GM19395 (cell line): ENCODE data around the gene PCDHA13.
"Not testable (repeated sequence)": the region's sequence is repeated elsewhere in the genome, so short reads cannot be mapped to it uniquely, and the experiment has no call there.

ENCODE experiments used
- ATAC-seq: cut with Tn5 transposase; IDR thresholded peaks from one replicate; pipeline ENCODE4 v1.9.1; 2021; ENCODE audit warnings: mild to moderate bottlenecking, moderate library complexity; ENCODE audit not compliant: unreplicated experiment

Gene PCDHA13, protein sequence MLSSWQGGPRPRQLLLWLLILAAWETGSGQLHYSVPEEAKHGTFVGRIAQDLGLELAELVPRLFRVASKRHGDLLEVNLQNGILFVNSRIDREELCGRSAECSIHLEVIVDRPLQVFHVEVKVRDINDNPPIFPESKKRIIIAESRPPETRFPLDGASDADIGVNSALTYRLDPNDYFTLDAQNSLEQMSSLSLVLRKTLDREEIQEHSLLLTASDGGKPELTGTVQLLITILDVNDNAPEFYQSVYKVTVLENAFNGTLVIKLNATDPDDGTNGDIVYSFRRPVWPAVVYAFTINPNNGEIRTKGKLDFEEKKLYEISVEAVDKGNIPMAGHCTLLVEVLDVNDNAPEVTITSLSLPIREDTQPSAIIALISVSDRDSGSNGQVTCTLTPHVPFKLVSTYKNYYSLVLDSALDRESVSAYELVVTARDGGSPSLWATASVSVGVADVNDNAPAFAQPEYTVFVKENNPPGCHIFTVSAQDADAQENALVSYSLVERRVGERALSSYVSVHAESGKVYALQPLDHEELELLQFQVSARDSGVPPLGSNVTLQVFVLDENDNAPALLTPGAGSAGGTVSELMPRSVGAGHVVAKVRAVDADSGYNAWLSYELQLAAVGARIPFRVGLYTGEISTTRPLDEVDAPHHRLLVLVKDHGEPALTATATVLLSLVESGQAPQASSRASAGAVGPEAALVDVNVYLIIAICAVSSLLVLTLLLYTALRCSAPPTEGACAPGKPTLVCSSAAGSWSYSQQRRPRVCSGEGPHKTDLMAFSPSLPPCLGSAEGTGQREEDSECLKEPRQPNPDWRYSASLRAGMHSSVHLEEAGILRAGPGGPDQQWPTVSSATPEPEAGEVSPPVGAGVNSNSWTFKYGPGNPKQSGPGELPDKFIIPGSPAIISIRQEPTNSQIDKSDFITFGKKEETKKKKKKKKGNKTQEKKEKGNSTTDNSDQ

GRCh38 chr5:140881889-140882590, at the start of gene PCDHA13:
Gene PCDHA13 (plus strand): TSS chr5:140882124. CDS start chr5:140882269, 145 bp downstream.
- ATAC-seq = no peak

DNA sequence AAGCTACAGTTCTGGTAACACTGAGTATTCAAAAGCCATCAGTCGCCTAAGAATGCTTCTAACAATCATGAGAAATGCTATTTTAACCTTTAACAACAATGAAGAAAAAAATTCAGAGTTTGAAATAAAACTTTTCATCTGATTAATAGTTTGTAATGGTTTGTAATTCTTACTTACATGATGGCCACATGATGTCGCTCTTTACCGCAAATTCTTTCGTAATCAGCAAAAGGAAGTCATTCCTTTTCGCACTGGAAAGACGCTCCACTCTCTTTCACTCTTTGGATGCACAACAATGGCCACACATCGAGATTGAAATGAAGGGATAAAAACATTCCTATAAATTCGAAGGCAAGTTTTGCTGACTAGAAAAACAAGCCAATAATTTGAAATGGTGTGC, 47.9 kb upstream of the PCDHA13 start, which contains the start of gene PCDHA7:
Gene PCDHA7, plus strand, starts transcription at position 277 of the 400 bp plus-strand sequence. Its CDS starts 115 bp downstream, at position 392.
- no peak for ATAC-seq

DNA sequence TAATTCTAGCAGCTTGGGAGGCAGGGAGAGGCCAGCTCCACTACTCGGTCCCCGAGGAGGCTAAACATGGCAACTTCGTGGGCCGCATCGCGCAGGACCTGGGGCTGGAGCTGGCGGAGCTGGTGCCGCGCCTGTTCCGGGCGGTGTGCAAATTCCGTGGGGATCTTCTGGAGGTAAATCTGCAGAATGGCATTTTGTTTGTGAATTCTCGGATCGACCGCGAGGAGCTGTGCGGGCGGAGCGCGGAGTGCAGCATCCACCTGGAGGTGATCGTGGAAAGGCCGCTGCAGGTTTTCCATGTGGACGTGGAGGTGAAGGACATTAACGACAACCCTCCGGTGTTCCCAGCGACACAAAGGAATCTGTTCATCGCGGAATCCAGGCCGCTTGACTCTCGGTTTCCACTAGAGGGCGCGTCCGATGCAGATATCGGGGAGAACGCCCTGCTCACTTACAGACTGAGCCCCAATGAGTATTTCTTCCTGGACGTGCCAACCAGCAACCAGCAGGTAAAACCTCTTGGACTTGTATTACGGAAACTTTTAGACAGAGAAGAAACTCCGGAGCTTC, 47.4 kb upstream of the PCDHA13 start:
- ATAC-seq = not testable (repeated sequence)

DNA sequence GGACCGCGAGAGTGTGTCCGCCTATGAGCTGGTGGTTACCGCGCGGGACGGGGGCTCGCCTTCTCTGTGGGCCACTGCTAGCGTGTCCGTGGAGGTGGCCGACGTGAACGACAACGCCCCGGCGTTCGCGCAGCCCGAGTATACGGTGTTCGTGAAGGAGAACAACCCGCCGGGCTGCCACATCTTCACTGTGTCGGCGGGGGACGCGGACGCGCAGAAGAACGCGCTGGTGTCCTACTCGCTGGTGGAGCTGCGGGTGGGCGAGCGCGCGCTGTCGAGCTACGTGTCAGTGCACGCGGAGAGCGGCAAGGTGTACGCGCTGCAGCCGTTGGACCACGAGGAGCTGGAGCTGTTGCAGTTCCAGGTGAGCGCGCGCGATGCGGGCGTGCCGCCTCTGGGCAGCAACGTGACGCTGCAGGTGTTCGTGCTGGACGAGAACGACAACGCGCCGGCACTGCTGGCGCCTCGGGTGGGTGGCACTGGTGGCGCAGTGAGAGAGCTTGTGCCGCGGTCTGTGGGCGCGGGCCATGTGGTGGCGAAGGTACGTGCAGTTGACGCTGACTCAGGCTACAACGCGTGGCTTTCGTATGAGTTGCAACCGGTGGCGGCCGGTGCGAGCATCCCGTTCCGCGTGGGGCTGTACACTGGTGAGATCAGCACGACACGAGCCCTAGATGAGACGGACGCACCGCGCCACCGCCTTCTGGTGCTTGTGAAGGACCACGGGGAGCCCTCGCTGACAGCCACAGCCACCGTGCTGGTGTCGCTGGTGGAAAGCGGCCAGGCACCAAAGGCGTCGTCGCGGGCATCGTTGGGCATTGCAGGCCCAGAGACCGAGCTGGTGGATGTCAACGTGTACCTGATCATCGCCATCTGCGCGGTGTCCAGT, 46.1 kb upstream of the PCDHA13 start:
- ATAC-seq = no peak

DNA sequence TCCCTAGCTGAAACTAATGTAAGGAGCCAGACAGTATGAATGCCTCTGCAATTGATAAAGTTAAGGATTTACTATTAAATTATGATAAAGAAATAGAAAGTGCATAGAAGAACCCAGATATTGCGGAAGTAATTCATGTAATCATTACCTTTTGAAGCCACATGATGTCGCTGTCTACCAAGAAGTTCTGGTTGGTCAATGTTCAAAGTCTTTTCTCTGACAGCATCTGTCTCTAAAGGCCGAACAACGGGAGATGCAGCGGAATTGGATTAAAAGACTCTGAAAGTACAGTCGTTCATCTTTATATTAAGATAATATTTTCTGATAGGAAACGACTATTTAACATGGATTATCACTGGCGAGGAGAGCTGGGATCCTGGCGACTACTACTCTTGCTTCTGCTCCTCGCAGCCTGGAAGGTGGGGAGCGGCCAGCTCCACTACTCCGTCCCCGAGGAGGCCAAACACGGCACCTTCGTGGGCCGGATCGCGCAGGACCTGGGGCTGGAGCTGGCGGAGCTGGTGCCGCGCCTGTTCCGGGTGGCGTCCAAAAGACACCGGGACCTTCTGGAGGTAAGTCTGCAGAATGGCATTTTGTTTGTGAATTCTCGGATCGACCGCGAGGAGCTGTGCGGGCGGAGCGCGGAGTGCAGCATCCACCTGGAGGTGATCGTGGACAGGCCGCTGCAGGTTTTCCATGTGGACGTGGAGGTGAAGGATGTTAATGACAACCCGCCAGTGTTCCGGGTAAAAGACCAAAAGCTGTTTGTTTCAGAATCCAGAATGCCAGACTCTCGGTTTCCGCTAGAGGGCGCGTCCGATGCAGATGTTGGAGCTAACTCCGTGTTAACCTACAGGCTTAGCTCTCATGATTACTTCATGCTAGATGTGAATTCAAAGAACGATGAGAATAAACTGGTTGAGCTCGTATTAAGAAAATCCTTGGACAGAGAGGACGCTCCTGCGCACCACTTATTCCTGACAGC, 40.7 kb upstream of the PCDHA13 start, which contains the start of gene PCDHA8:
Gene PCDHA8, plus strand, starts transcription at position 210 of the 985 bp plus-strand sequence. Its CDS starts 135 bp downstream, at position 345.
- no peak for ATAC-seq

DNA sequence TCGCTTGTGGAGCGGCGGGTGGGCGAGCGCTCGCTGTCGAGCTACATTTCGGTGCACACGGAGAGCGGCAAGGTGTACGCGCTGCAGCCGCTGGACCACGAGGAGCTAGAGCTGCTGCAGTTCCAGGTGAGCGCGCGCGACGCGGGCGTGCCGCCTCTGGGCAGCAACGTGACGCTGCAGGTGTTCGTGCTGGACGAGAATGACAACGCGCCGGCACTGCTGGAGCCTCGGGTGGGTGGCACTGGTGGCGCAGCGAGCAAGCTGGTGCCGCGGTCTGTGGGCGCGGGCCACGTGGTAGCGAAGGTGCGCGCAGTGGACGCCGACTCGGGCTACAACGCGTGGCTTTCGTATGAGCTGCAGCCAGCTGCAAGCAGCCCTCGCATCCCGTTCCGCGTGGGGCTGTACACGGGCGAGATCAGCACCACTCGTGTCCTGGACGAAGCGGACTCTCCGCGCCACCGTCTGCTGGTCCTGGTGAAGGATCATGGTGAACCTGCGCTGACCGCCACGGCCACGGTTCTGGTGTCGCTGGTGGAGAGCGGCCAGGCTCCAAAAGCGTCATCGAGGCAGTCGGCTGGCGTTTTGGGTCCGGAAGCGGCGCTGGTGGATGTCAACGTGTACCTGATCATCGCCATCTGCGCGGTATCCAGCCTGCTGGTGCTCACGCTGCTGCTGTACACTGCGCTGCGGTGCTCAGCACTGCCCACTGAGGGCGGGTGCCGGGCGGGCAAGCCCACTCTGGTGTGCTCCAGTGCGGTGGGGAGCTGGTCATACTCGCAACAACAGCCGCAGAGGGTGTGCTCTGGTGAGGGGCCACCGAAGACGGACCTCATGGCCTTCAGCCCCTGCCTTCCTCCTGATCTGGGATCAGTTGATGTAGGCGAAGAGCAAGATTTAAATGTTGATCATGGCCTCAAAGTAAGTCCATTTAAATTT, 38.9 kb upstream of the PCDHA13 start:
- ATAC-seq = no peak

GRCh38 chr5:140848139-140849102, 33.5 kb upstream of the PCDHA13 start, which contains the start of gene PCDHA9:
Gene PCDHA9 (plus strand): TSS chr5:140848382. CDS start chr5:140848496, 114 bp downstream.
- ATAC-seq = not testable (repeated sequence)

DNA sequence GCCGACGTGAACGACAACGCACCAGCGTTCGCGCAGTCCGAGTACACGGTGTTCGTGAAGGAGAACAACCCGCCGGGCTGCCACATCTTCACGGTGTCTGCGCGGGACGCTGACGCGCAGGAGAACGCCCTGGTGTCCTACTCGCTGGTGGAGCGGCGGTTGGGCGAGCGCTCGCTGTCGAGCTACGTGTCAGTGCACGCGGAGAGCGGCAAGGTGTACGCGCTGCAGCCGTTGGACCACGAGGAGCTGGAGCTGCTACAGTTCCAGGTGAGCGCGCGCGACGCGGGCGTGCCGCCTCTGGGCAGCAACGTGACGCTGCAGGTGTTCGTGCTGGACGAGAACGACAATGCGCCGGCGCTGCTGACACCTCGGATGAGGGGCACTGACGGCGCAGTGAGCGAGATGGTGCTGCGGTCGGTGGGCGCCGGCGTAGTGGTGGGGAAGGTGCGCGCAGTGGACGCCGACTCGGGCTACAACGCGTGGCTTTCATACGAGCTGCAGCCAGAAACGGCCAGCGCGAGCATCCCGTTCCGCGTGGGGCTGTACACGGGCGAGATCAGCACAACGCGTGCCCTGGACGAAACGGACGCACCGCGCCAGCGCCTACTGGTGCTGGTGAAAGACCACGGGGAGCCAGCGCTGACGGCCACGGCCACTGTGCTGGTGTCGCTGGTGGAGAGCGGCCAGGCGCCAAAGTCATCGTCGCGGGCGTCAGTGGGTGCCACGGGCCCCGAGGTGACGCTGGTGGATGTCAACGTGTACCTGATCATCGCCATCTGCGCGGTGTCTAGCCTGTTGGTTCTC, 31.9 kb upstream of the PCDHA13 start:
- not testable (repeated sequence) for ATAC-seq

DNA sequence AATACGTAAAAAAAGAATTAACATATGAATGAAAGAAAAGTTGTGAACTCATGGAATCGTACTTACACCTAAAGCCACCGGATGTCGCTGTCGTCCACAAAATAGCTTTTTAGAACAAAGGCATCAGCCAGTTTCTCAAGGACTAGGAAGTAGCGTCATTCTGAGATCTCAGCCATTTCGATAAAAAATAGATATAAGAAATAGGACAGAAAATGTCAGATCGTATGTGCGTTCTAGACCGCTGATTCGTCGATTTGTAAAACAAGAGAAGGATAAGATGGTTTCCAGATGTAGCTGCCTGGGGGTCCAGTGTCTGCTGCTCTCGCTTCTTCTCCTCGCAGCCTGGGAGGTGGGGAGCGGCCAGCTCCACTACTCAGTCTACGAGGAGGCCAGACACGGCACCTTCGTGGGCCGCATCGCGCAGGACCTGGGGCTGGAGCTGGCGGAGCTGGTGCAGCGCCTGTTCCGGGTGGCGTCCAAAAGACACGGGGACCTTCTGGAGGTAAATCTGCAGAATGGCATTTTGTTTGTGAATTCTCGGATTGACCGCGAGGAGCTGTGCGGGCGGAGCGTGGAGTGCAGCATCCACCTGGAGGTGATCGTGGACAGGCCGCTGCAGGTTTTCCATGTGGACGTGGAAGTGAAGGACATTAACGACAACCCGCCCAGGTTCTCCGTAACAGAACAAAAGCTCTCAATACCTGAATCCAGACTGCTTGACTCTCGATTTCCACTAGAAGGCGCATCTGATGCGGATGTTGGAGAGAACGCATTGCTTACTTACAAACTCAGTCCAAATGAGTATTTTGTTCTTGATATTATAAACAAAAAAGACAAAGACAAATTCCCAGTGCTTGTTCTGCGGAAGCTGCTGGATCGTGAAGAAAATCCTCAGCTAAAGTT, 25.9 kb upstream of the PCDHA13 start, which contains the start of gene PCDHA10:
Gene PCDHA10, plus strand, starts transcription at position 126 of the 903 bp plus-strand sequence. Its CDS starts 152 bp downstream, at position 278.
- no peak for ATAC-seq

- no peak for ATAC-seq
Measured at GRCh38 chr5:140857177-140857986, 24.5 kb upstream of the PCDHA13 start.

DNA sequence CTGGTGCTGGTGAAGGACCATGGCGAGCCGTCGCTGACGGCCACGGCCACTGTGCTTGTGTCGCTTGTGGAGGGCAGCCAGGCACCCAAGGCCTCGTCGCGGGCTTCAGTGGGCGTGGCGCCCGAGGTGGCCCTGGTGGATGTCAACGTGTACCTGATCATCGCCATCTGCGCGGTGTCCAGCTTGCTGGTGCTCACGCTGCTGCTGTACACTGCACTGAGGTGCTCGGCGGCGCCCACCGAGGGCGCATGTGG, 24.0 kb upstream of the PCDHA13 start:
- no peak for ATAC-seq

- no peak for ATAC-seq
Measured at GRCh38 chr5:140862441-140863295, 19.3 kb upstream of the PCDHA13 start.
